NCI-H460 (cell line): ENCODE data around the gene LRPAP1. TPM values are rescaled to one million over a fixed set of nuclear protein-coding genes. Genes with fewer than 3 reads are reported as not detected.

Experiments used
- DNase-seq: peaks from one replicate; pipeline ENCODE4 v3.0.0-alpha.2; 2016; ENCODE audit warnings: low read depth; ENCODE audit errors: extremely low read depth
- total RNA-seq: library from RNA; depleted of rRNA; stranded (reverse); fragments of >200 nt; shearing (Covaris generic); gene quantifications from 2 replicates; pipeline ENCODE4 v1.2.3, GENCODE V29; 2014

Gene LRPAP1
- total RNA-seq, 1 experiment from 2014 or later, result 153 TPM

GRCh38 chr4:3502941-3503936 lies 29.0 kb downstream of the LRPAP1 start:
- DNase-seq, result no peak

DNA sequence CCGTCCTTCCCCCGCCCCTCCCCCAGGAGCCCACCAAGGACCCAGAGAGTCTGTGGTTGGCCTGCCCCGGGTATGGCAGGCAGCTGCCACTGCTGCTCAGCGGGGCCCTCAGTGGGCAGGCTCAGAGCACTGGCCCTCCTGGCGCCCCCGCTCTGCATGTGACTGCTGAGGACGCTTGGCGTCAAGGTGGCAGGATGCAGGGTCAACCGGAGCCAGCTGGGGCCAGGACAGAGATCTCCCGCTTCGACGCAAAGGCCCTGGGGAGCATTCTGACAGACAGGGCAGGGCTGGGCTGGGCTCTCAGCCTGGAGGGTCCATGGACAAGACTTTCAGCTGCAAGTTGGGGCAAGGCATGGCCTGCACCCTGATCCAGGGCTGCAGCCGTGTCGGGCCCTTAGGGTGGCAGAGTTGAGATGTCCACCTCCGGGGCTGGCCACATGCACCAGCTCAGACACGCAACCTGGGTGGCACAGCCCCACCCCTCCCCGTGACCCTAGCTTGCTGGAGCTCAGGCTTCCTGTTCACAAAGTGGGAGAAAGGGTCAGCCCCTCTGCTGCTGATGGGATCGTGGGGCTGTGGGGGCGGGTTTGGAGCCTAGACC lies 30.3 kb downstream of the LRPAP1 start:
- DNase-seq, result no peak

DNA sequence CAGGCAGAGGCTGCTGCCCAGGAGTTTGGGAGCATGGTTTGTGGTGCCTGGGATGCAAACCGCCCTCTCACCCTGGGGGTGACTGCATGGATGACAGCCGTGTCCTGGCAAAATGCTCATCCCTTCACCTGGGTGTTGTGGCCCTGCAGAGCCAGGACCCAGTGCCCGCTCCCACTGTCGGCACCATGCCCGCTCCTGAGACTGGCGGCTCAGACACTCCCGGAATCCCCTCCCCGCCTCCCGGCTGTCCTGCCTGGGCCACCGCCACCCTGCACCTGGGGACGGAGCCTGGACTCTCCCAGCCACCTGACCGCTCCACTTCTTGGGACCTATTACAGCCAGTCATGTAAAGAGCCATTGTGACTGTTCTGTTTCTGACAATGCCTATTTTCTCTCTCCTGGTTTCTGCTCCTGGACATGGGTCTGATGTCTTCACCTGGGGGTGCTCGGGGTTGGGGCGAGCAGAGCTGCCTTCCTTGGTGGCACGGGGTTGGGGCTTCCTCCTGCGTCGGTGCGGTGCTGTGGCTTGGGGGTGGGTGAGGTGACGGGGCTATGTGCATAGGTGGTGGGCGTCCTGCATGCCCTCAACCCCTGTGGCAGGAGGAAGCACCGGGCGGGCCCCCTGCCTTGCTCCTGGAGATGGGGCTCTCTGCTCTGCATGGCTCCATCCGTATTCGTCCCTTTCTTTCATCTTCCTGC lies 30.9 kb downstream of the LRPAP1 start:
- no peak for DNase-seq

DNA sequence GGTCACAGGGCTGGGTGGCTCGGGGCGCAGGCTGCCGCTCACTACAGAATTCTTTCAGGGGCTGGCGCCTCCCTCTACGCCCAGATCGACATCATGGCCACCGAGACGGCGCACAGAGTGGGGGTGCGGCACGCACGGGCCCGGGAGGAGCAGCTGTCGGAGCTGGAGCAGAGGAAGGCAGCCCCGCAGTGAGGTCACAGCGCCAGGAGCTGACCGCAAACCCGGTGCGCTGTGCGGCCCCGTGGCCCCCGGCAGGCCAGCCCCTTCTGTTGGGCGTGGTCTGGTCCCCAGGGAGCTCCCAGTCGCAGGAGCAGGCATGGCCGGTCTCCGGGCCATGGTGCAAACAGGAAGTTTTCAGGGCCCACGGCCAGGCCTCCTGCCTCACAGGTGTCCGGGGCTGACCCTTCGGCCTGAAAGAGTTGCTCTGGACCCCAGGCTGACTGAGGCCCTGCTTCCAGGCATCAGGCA lies 31.6 kb downstream of the LRPAP1 start:
- no peak for DNase-seq

DNA sequence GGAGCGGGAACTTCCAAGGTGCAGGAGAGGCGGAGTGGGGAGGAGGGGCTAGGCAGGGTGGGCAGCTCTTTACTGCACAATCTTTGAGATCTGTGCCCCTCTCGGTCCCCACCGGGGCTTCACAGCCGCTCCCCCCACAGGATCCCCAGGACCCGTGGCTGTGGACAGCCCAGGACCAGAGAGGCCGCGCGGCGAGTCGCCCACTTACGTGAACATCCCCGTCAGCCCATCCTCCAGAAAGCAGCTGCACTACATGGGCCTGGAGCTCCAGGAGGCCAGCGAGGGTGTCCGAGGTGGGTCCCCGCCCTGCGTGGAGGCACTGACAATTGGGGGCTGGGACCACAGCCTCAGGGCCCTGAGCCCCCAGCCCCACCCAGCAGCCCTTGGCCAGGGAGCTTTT lies 32.1 kb downstream of the LRPAP1 start:
- DNase-seq, result no peak

DNA sequence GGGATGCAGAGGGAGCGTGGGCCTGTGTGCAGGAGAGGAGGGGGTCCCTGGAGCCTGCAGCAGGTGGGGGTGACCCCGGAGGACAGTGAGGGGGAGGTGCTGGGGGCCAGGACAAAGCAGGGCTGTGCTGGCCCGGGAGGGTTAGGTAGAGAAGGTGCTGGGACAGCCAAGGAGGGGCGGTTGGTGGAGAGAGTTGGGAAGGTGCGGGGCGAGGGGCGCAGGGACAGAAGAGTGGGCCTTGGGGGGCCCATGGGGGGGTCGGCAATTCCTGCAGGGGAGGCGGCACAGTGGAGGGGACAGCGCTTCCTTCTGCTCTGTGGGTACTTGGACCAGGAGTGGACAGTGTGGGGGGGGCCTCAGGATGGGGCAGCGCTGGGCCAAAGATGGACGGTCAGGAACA lies 32.5 kb downstream of the LRPAP1 start:
- no peak for DNase-seq

- DNase-seq, result no peak
These were observed 33.2 kb downstream of the LRPAP1 start for GRCh38 chr4:3498901-3499510.

DNA sequence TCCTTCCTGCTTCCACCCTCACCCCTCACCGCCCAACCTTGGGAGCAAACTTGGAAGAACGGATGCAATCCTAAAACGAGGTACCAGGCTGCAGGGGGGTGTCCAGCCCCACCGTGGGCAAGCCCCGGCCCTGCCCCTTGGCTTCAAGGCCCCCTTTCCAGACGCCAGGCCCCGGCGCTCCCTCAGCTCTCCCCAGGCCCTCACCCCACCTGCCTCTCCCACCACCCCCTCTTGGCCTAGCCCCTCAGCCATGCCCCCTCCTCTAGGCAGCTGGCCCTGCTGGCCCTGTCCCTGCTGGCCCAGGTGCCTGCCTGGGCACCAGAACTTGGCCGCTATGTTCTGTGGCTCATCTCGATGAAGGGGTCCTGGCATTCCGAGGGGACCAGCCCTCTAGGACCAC lies 33.8 kb downstream of the LRPAP1 start:
- DNase-seq, result no peak

DNA sequence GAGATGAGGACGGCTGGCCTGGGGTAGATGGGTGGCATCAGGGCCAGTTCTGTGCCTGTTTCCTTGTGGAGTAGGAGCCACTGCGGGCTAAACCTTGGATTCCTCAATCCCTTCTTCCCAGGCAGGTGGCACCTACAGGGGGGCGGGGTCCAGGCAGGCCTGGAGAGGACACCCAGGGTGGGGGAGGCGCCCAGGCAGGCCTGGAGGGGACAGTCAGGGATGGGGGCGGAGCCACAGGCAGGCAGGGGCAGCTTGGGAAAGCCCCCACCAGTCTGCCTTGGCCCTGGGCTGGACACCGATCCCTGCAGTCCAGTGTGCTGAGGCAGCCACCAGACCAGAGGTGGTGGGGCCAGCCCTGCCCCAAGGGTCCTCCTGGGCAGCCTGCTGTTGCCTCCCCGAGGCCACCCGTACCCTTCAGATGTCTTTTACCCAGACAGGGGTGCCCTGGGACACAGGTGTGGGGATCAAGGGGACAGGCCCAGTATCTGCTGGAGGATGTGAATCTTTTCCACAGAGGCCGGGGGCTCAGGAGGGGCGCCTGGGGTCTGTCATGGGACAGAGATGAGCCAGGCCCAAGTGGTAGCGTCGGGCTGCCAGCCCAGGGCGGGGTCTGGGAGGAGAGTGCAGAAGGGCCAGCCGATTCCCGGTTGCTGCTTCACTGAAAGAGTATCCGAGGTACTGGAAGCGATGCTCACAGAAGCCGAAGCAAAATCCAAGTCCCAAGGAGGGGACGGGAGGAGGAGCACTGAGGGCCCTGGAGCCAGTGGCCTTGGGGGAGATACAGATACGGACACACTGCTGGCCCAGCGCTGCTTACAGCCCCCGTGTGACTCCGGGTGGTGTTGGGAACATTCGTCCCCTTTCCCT lies 34.5 kb downstream of the LRPAP1 start:
- DNase-seq, result no peak

DNA sequence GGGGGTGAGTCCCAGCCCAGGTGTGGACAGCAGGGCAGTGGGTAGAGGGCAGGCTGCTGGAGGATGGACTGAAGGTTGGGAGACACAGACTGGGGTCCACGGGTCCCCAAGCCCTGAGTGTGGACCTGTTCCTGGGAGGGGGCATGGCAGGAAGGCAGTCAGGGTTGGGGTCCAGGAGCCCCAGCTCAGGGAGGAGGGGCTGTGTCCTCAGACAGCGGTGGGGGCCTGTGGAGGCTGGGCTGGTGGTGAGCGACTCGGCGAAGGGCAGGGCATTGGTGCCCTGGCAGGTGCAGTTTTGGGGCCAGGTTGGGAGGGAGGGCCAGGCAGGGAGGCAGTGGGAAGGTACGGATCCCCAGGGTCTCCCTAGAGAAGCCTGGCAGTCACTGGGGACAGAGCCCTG lies 35.1 kb downstream of the LRPAP1 start:
- no peak for DNase-seq

- no peak for DNase-seq
These were observed 36.2 kb downstream of the LRPAP1 start for GRCh38 chr4:3496021-3496420.

DNA sequence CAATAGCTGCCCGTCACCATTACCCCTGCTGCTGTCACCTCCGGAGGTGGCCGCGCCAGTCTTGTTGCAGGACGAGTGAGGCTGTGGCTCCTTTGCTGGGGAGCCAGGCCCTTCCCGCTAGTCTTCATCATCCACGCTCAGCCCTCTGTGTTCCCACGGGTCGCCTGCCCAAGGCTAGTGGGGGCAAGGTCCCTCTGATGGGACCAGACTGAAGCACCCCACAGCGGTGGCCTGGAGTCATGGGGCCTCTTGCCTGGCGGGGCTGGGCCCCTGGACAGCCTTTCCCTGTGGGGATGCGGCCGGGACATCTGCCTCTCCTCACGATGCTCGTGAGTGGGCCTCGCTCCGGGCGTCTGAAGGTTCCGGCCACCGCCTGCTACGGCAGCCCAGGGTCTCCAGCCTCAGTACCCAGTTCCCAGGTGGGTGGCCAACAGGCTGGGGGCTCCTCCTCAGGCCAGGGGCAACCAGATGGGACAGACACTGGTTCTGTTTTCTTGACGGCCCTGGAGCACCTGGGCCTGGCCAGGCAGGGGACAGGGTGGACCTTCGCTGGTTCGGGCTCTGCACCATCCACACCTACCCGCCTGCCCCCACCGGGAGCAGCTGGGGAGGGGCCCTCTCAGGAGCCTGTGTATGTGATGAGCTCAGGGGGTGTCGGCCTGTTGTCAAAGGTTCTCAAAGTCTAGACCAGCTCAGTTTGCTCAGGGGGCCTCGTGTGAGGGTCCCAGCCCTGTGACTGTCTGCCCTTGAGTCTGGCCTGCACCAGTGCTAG lies 36.8 kb downstream of the LRPAP1 start:
- no peak for DNase-seq

DNA sequence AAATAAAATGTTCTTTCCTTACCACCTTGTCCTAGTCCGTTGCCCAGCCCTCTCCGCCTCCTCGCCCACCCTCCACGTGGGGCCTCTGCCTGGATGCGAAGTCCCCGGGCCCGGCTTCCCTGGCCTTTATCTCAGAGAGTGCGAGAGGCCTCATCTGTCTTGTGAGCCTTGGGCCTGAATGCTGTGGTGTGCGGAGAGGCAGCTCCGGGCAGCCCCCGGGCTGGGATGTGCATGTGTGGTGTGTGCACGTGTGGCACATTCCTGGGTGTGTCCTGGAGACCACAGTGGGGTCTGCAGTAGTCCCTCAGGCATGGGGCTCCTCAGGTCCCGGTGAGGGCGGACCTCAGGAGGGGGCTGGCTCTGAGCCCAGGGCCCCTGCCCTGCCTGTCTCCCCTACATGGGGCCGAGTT lies 37.8 kb downstream of the LRPAP1 start:
- DNase-seq, result no peak

DNA sequence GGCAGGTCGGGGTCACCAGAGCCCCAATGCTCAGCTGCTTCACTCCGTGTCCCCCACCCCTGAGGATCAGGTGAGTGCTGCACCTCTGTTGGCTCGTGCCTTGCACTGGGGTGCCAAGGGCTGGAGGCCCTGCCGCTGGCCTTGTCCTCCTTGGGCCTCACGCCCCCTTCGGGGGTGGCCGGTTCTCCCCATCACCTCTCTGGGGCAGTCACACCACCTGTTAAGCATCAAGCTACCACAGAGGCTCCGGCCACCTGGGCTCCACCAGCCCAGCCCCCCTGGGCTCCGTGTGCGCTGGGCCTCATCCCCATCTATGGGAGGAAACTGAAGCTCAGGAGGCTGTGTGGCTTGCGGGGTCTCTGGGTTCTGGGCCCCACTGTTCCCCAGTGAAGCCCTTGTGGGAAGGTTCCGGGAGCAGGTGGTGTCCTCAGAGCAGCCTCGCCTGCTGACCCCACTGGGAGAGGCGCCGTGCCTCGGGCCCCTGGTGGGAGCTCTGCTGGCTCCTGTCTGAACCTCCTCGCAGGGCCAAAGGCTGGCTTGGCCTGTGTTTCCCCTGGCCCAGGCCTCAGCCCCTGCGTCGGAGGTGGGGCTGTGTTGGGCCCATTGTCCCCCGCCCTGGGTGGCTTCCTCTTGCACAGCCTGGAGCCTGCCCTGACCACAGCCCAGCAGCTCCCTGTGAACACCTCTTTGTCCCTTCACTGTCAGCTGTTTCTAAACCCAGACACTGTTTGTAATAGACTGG lies 38.3 kb downstream of the LRPAP1 start:
- DNase-seq, result no peak

GRCh38 chr4:3492741-3493719 lies 39.2 kb downstream of the LRPAP1 start:
- no peak for DNase-seq

DNA sequence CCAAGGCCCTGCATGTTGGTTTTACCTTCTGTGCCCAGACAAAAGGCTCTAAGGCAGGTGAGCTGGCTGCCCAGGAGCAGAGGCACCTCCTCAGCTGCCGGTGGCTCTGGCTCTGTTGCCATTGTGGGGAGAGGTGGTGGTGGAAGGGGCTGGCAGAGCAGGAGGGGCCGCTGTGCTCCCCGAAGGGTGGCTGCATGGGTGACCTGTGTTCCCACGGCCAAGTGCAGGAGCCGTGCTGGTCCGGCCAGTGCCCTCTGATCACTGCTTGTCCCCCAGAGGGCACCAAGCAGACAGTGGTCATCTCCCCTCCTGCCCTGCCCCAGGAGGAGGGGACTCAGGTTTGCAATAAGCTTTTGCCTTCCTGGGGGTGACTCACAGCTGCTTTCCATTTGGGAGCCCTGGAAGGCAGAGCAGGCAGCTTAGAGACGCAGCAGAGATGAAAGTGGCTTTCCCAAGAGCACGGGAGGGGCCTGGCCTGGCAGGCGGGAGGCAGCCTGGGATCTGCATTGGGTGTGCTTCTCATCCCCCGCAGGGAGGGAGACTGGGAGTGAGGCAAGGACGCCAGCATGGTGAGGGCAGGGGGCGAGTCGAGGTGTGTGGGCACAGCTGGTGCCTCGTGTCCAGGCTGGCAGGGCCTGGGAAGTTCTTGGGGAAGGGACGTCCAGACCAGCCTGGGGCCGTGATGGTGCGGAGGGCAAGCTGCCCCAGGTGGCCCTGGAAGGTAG lies 40.4 kb downstream of the LRPAP1 start:
- no peak for DNase-seq
